ENCODE data around the gene ANKRD29.

GRCh38 chr18:23631312-23631711 lies 31.4 kb downstream of the ANKRD29 start:
- TF ChIP-seq CTCF (IDR thresholded peaks at IDR 0.05) = no peak
- no peak for TF ChIP-seq POLR2A (IDR thresholded peaks at IDR 0.05)

Measured in adrenal gland (tissue), 5 donors.